ENCODE data around the gene OSBPL2.

The OSBPL2 gene

GRCh38 chr20:62339647-62340062 is 101.3 kb downstream of the OSBPL2 start:
- Histone ChIP-seq H3K36me3 (ENCODE audit: control insufficient read depth in 2 of 2, insufficient read depth in 1 of 2, low read length in 2 of 2) (peaks cover 5 to 65% of the 10 kb centered on the region in 2 experiments; a peak in 2 of 3 replicates), H3K4me3 (ENCODE audit: low read depth, low read length) (no peak overlapping the region), H3K9me3 (ENCODE audit: control insufficient read depth, insufficient read depth, low read depth, low read length) (no peaks in the 10 kb centered on the region), H3K4me1 (ENCODE audit: control insufficient read depth, insufficient read depth, low read length) (no peaks in the 10 kb centered on the region), H3K27ac (ENCODE audit: extremely low read depth, low read depth, low read length) (no peak overlapping the region)
- ChIA-PET CTCF (interaction anchor here (1.1 kb wide), 1 partner anchor 25 kb away, joined by 4 read pairs; no protein-coding TSS in a partner anchor), POLR2A (interaction anchor here (0.6 to 0.7 kb wide), 3 partner anchors 10 to 26 kb away, joined by 3 read pairs; no protein-coding TSS in a partner anchor)
- TF ChIP-seq ZNF354C (tag by site-specific recombination; IDR thresholded peaks at IDR 0.05; ENCODE audit: borderline replicate concordance, low read depth) = no peak
- TF ChIP-seq ZNF701 (tag by site-specific recombination; IDR thresholded peaks at IDR 0.05) = no peak
- no peak for TF ChIP-seq KLF16 (tag by site-specific recombination; IDR thresholded peaks at IDR 0.05)
- TF ChIP-seq ZSCAN23 (tag by site-specific recombination; IDR thresholded peaks at IDR 0.05) = no peak
- TF ChIP-seq ZNF157 (tag by site-specific recombination; IDR thresholded peaks at IDR 0.05) = no peak
- TF ChIP-seq ZNF514 (tag by site-specific recombination; IDR thresholded peaks at IDR 0.05) = no peak

- Histone ChIP-seq H3K4me1 (ENCODE audit: control insufficient read depth, insufficient read depth, low read length) (no peaks in the 10 kb centered on the region), H3K4me3 (ENCODE audit: low read depth, low read length) (no peak overlapping the region), H3K27ac (ENCODE audit: extremely low read depth, low read depth, low read length) (no peak overlapping the region), H3K36me3 (ENCODE audit: control insufficient read depth in 2 of 2, insufficient read depth in 1 of 2, low read length in 2 of 2) (peaks cover 5 to 65% of the 10 kb centered on the region in 2 experiments; a peak in 2 of 3 replicates), H3K9me3 (ENCODE audit: control insufficient read depth, insufficient read depth, low read depth, low read length) (no peaks in the 10 kb centered on the region)
- ChIA-PET CTCF (interaction anchor here (0.6 kb wide), 2 partner anchors 40 to 1407 kb away, joined by 3 read pairs; no protein-coding TSS in a partner anchor), POLR2A (no interaction called here)
- TF ChIP-seq ZNF561 (tag by site-specific recombination; IDR thresholded peaks at IDR 0.05; ENCODE audit: borderline replicate concordance) (0 out of 2 replicates have a peak, but pooled peaks have one; percentile 24), SCRT2 (tag by site-specific recombination; IDR thresholded peaks at IDR 0.05) (0 out of 2 replicates have a peak, but pooled peaks have one; percentile 31), PRDM1 (tag by site-specific recombination; IDR thresholded peaks at IDR 0.05) (no peak), OSR2 (tag by site-specific recombination; IDR thresholded peaks at IDR 0.05) (peak; percentile 42; the same call in 1 of the 2 replicates)
Measured at GRCh38 chr20:62342910-62343309, 104.6 kb downstream of the OSBPL2 start.

- ChIA-PET CTCF (no interaction called here), POLR2A (interaction anchor here (0.6 kb wide), 2 partner anchors 13 to 33 kb away, joined by 4 read pairs; no protein-coding TSS in a partner anchor)
- H3K9me3 ChIP-seq (ENCODE audit: control insufficient read depth, insufficient read depth, low read depth, low read length) = no peaks in the 10 kb centered on the region
- no peak overlapping the region for H3K27ac ChIP-seq (ENCODE audit: extremely low read depth, low read depth, low read length)
- peaks cover 5 to 59% of the 10 kb centered on the region in 2 experiments; a peak in 2 of 3 replicates for H3K36me3 ChIP-seq (ENCODE audit: control insufficient read depth in 2 of 2, insufficient read depth in 1 of 2, low read length in 2 of 2)
- no peaks in the 10 kb centered on the region for H3K4me1 ChIP-seq (ENCODE audit: control insufficient read depth, insufficient read depth, low read length)
- TF ChIP-seq ELK4 (IDR thresholded peaks at IDR 0.05; ENCODE audit: borderline replicate concordance, low read depth, low read length) (no peak), ZNF571 (tag by site-specific recombination; IDR thresholded peaks at IDR 0.05) (no peak), ZNF140 (tag by site-specific recombination; IDR thresholded peaks at IDR 0.05) (no peak), REST (tag by site-specific recombination; IDR thresholded peaks at IDR 0.05) (no peak), ZNF626 (tag by site-specific recombination; IDR thresholded peaks at IDR 0.05) (no peak), ZNF791 (tag by site-specific recombination; IDR thresholded peaks at IDR 0.05) (no peak), PRDM1 (tag by site-specific recombination; IDR thresholded peaks at IDR 0.05) (no peak), SP7 (tag by site-specific recombination; IDR thresholded peaks at IDR 0.05) (no peak), KLF10 (tag by site-specific recombination; IDR thresholded peaks at IDR 0.05) (no peak)
- no peak overlapping the region for H3K4me3 ChIP-seq (ENCODE audit: low read depth, low read length)
Measured at GRCh38 chr20:62344092-62344491, 105.8 kb downstream of the OSBPL2 start.

Data from HEK293 (cell line).